ENCODE results near the gene CHMP6. TPM values are rescaled to one million over a fixed set of nuclear protein-coding genes. Genes with fewer than 3 reads are reported as not detected.

The CHMP6 gene
- total RNA-seq, 2 donors from 2014 or later = 28.4 to 32.5 TPM

DNA sequence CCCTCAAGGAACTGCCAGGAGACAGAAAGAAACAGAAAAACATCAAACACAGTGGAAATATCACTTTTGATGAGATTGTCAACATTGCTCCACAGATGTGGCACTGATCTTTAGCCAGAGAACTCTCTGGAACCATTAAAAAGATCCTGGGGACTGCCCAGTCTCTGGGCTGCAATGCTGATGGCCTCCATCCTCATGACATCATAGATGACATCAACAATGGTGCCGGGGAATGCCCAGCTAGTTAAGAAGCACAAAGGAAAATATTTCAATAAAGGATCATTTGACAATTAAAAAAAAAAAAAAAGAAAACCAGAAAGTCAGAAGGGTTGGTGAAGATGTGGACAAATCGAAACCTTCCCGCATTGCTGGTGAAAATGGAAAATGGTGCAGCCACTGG is 14.9 kb upstream of the CHMP6 start:
- H3K27ac ChIP-seq (ENCODE audit: low read depth, low read length) = no peak overlapping the region
- peaks cover 4% of the 10 kb centered on the region for H3K9me3 Mint-ChIP-seq
- no peak overlapping the region for H3K27ac Mint-ChIP-seq
- H3K4me1 Mint-ChIP-seq = no peaks in the 10 kb centered on the region
- 95 to 100% methylated on average over 2 of the region's 3 CpGs for WGBS, 2 experiments (ENCODE audit: insufficient coverage in 1 of 2, insufficient read length in 1 of 2)
- H3K4me3 ChIP-seq (ENCODE audit: low read length) = no peak overlapping the region
- no peaks in the 10 kb centered on the region for H3K9me3 ChIP-seq (ENCODE audit: control insufficient read depth, low read length)
- TF ChIP-seq, protein P1, sequence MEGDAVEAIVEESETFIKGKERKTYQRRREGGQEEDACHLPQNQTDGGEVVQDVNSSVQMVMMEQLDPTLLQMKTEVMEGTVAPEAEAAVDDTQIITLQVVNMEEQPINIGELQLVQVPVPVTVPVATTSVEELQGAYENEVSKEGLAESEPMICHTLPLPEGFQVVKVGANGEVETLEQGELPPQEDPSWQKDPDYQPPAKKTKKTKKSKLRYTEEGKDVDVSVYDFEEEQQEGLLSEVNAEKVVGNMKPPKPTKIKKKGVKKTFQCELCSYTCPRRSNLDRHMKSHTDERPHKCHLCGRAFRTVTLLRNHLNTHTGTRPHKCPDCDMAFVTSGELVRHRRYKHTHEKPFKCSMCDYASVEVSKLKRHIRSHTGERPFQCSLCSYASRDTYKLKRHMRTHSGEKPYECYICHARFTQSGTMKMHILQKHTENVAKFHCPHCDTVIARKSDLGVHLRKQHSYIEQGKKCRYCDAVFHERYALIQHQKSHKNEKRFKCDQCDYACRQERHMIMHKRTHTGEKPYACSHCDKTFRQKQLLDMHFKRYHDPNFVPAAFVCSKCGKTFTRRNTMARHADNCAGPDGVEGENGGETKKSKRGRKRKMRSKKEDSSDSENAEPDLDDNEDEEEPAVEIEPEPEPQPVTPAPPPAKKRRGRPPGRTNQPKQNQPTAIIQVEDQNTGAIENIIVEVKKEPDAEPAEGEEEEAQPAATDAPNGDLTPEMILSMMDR (conservative IDR thresholded peaks at IDR 0.05) = no peak
- H3K36me3 Mint-ChIP-seq (ENCODE audit: low read depth) = no peaks in the 10 kb centered on the region
- no peaks in the 10 kb centered on the region for H3K4me1 ChIP-seq (ENCODE audit: control insufficient read depth, insufficient read depth, low read length)
- H3K27me3 ChIP-seq (ENCODE audit: control insufficient read depth, insufficient read depth, low read length, poor library complexity, severe bottlenecking) = peaks cover 2% of the 10 kb centered on the region
- no peak overlapping the region for H3K9ac ChIP-seq (ENCODE audit: extremely low read depth, low read length, poor library complexity, severe bottlenecking)
- H3K36me3 ChIP-seq (ENCODE audit: control insufficient read depth, insufficient read depth, low read length) = no peaks in the 10 kb centered on the region
- peaks cover 7% of the 10 kb centered on the region for H3K27me3 Mint-ChIP-seq (ENCODE audit: insufficient read depth)
- DNase-seq = no peak
- H3K4me3 Mint-ChIP-seq = no peak overlapping the region

DNA sequence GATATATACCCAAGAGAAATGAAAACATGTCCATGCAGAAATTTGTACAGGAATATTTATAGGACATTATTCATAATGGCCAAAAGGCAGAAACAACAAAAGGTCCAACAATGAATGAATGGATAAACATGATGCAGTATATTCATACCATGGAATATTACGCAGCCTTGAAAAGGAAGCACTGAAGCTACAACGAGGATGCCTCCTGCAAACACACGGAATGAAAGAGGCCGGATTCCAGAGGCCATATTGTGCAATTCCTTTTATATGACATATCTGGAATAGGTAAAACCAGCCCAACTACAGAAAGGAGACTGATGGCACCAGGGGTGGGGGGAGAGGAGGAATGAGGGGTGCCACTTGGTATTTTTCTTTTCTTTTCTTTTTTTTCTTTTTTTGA is 14.5 kb upstream of the CHMP6 start:
- TF ChIP-seq, protein P1 (conservative IDR thresholded peaks at IDR 0.05) = no peak
- H3K9me3 ChIP-seq (ENCODE audit: control insufficient read depth, low read length) = no peaks in the 10 kb centered on the region
- Mint-ChIP-seq H3K4me1 (no peaks in the 10 kb centered on the region), H3K4me3 (no peak overlapping the region), H3K27me3 (ENCODE audit: insufficient read depth) (peaks cover 9% of the 10 kb centered on the region), H3K9me3 (peaks cover 4% of the 10 kb centered on the region), H3K36me3 (ENCODE audit: low read depth) (no peaks in the 10 kb centered on the region), H3K27ac (no peak overlapping the region)
- no peak overlapping the region for H3K9ac ChIP-seq (ENCODE audit: extremely low read depth, low read length, poor library complexity, severe bottlenecking)
- no peak overlapping the region for H3K4me3 ChIP-seq (ENCODE audit: low read length)
- H3K4me1 ChIP-seq (ENCODE audit: control insufficient read depth, insufficient read depth, low read length) = no peaks in the 10 kb centered on the region
- no peak overlapping the region for H3K27ac ChIP-seq (ENCODE audit: low read depth, low read length)
- no peaks in the 10 kb centered on the region for H3K36me3 ChIP-seq (ENCODE audit: control insufficient read depth, insufficient read depth, low read length)
- WGBS, 2 experiments (ENCODE audit: insufficient coverage in 1 of 2, insufficient read length in 1 of 2) = 91 to 98% methylated on average over 4 of the region's 4 CpGs
- DNase-seq = no peak
- peaks cover 7% of the 10 kb centered on the region for H3K27me3 ChIP-seq (ENCODE audit: control insufficient read depth, insufficient read depth, low read length, poor library complexity, severe bottlenecking)

DNA sequence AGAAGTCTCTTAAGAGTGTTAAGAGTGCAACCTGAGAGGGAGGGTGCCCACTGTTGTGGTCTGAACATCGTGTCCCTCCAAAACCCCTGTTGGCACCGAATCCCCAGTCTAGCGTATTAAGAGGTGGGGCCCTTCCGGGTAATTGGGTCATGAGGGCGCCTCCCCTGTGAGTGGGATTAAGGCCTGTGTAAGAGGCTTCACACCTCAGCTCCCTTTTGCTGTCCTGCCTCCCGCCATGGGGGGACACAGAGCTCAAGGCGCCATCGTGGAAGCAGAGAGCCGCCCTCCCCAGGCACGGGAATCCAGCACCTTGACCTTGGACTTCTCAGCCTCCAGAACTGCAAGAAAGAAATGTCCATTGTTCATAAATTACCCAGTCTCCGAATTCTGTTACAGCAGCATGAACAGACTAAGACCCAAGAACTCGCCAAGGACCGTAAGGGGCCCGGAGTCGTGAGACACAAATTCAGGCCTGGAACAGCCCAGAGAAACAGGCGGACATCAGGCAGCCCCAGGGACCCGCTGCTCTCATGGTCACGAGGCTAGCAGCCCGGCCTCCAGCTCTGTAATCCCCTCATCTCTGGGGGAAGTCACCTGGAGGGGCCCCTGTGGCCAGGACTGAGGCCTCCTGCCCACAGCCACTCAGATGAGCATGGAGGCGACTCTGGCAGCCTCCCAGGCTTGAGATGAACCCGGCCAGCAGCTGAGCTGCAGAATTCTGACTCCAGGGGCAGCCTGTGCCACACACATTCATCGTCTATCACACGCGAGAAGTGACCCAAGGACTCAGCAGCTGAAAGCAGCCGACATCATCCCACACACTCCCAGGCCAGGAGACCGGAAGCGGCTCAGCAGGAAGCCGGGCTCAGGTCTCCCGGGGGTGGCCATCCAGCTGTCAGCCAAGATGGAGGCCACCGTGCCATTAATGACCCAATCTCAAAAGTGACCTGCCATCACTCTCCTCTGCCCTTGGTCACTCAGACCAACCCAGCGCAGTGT is 12.8 kb upstream of the CHMP6 start:
- H3K27me3 Mint-ChIP-seq (ENCODE audit: insufficient read depth) = peaks cover 20% of the 10 kb centered on the region
- H3K36me3 ChIP-seq (ENCODE audit: control insufficient read depth, insufficient read depth, low read length) = no peaks in the 10 kb centered on the region
- no peak overlapping the region for H3K4me3 Mint-ChIP-seq
- H3K4me1 Mint-ChIP-seq = no peaks in the 10 kb centered on the region
- no peak for DNase-seq
- peaks cover 4% of the 10 kb centered on the region for H3K9me3 Mint-ChIP-seq
- no peak overlapping the region for H3K27ac ChIP-seq (ENCODE audit: low read depth, low read length)
- no peaks in the 10 kb centered on the region for H3K9me3 ChIP-seq (ENCODE audit: control insufficient read depth, low read length)
- H3K27me3 ChIP-seq (ENCODE audit: control insufficient read depth, insufficient read depth, low read length, poor library complexity, severe bottlenecking) = peaks cover 8% of the 10 kb centered on the region
- H3K4me1 ChIP-seq (ENCODE audit: control insufficient read depth, insufficient read depth, low read length) = no peaks in the 10 kb centered on the region
- no peak overlapping the region for H3K9ac ChIP-seq (ENCODE audit: extremely low read depth, low read length, poor library complexity, severe bottlenecking)
- no peak overlapping the region for H3K4me3 ChIP-seq (ENCODE audit: low read length)
- 90 to 92% methylated on average over 21 to 31 of the region's 31 CpGs for WGBS, 2 experiments (ENCODE audit: insufficient coverage in 1 of 2, insufficient read length in 1 of 2)
- no peak overlapping the region for H3K27ac Mint-ChIP-seq
- H3K36me3 Mint-ChIP-seq (ENCODE audit: low read depth) = no peaks in the 10 kb centered on the region
- TF ChIP-seq, protein P1 (conservative IDR thresholded peaks at IDR 0.05) = no peak
